GM23338 (cell line): ENCODE results near the gene PRKAG1. TPM values are rescaled to one million over a fixed set of nuclear protein-coding genes. Genes with fewer than 3 reads are reported as not detected.

Experiments used
- ATAC-seq: fragments of 200-7000 bp; cut with Tn5 transposase; 3 replicates; pipeline ENCODE4 v1.9.1; 2020
- DNase-seq: peaks from one replicate; pipeline ENCODE4 v3.0.0-alpha.2; 2015; ENCODE audit warnings: low spot score
- H2AFZ ChIP-seq: fragments of 200-600 bp; sonication (generic); 2 replicates; pipeline ENCODE4 v1.8.0; 2016; ENCODE audit warnings: antibody characterized with exemption, mild to moderate bottlenecking, moderate library complexity
- H3F3A ChIP-seq: fragments of 200-600 bp; sonication (generic); replicated peaks from 2 replicates; pipeline ENCODE4 v1.8.0; 2017; ENCODE audit warnings: antibody characterized with exemption, mixed run types, low read depth
- H3K27ac ChIP-seq: fragments of 200-600 bp; sonication (generic); 2 replicates; pipeline ENCODE4 v1.6.1; 2016; ENCODE audit warnings: low read depth
- H3K27me3 ChIP-seq: fragments of 200-600 bp; sonication (generic); 2 replicates; pipeline ENCODE4 v1.8.0; 2016; ENCODE audit warnings: mild to moderate bottlenecking, mixed run types, moderate library complexity; ENCODE audit not compliant: insufficient read depth
- H3K36me3 ChIP-seq: fragments of 200-600 bp; sonication (generic); 2 replicates; pipeline ENCODE4 v1.8.0; 2016; ENCODE audit warnings: mild to moderate bottlenecking; ENCODE audit not compliant: insufficient read depth
- H3K4me1 ChIP-seq: fragments of 200-600 bp; sonication (generic); 2 replicates; pipeline ENCODE4 v1.8.0; 2016; ENCODE audit warnings: mild to moderate bottlenecking, moderate library complexity; ENCODE audit not compliant: insufficient read depth
- H3K4me2 ChIP-seq: fragments of 200-600 bp; sonication (generic); 2 replicates; pipeline ENCODE4 v1.7.1; 2017; ENCODE audit warnings: mixed run types
- H3K4me3 ChIP-seq: fragments of 200-600 bp; sonication (generic); 2 replicates; pipeline ENCODE4 v1.6.1; 2016; ENCODE audit warnings: mixed run types
- H3K79me2 ChIP-seq: fragments of 200-600 bp; sonication (generic); replicated peaks from 2 replicates; pipeline ENCODE4 v1.8.0; 2017; ENCODE audit warnings: mild to moderate bottlenecking; ENCODE audit not compliant: insufficient read depth
- H3K9me2 ChIP-seq: fragments of 200-600 bp; sonication (generic); 2 replicates; pipeline ENCODE4 v1.8.0; 2017; ENCODE audit not compliant: insufficient read depth
- H4K20me1 ChIP-seq: fragments of 200-600 bp; sonication (generic); replicated peaks from 2 replicates; pipeline ENCODE4 v1.8.0; 2017; ENCODE audit warnings: mild to moderate bottlenecking; ENCODE audit not compliant: insufficient read depth
- H3K27ac Mint-ChIP-seq: 2 replicates; pipeline ENCODE4 v1.8.0; 2020; ENCODE audit warnings: inconsistent platforms, mild to moderate bottlenecking, moderate library complexity, mixed read lengths
- H3K27me3 Mint-ChIP-seq: 3 replicates; pipeline ENCODE4 v1.8.0; 2022; ENCODE audit warnings: low read depth, mild to moderate bottlenecking, moderate library complexity, mixed read lengths, inconsistent platforms; ENCODE audit not compliant: insufficient read depth, poor library complexity
- H3K36me3 Mint-ChIP-seq: 3 replicates; pipeline ENCODE4 v1.8.0; 2021; ENCODE audit warnings: low read depth, mild to moderate bottlenecking, inconsistent platforms, moderate library complexity, mixed read lengths
- H3K4me1 Mint-ChIP-seq: 3 replicates; pipeline ENCODE4 v1.8.0; 2020; ENCODE audit warnings: mild to moderate bottlenecking, inconsistent platforms, mixed read lengths
- H3K4me3 Mint-ChIP-seq: 3 replicates; pipeline ENCODE4 v1.8.0; 2021; ENCODE audit warnings: moderate library complexity, mild to moderate bottlenecking, inconsistent platforms, mixed read lengths
- H3K9me3 Mint-ChIP-seq: 3 replicates; pipeline ENCODE4 v1.8.0; 2020; ENCODE audit warnings: moderate library complexity, mild to moderate bottlenecking, inconsistent platforms, mixed read lengths
- CREB1 ChIP-seq: fragments of 250-450 bp; sonication (Bioruptor Pico); IDR thresholded peaks from 2 replicates; pipeline ENCODE4 v1.5.0; 2020; ENCODE audit warnings: low read depth, mild to moderate bottlenecking, moderate library complexity
- CTCF ChIP-seq, 2 experiments: fragments of 200-600 bp in 1 of 2; sonication (generic) in 1 of 2; conservative IDR thresholded peaks; 2 replicates each; pipeline versions ENCODE4 v1.5.1 to v1.6.1; 2016 to 2017; ENCODE audit warnings: antibody characterized with exemption in 2 of 2, low read depth in 2 of 2, mild to moderate bottlenecking in 2 of 2, moderate library complexity in 1 of 2
- ETS1 ChIP-seq: IDR thresholded peaks from 2 replicates; pipeline ENCODE4 v1.6.1; 2016; ENCODE audit warnings: antibody characterized with exemption
- EZH2 ChIP-seq: fragments of 200-600 bp; sonication (generic); IDR thresholded peaks from one replicate; pipeline ENCODE4 v1.8.0; 2017; ENCODE audit warnings: antibody characterized with exemption, mild to moderate bottlenecking, low read depth; ENCODE audit not compliant: unreplicated experiment
- EZH2phosphoT487 ChIP-seq: fragments of 200-600 bp; sonication (generic); IDR thresholded peaks from one replicate; pipeline ENCODE4 v1.8.1; 2018; ENCODE audit warnings: antibody characterized with exemption; ENCODE audit not compliant: unreplicated experiment
- JUNB ChIP-seq: IDR thresholded peaks from one replicate; pipeline ENCODE4 v1.6.1; 2016; ENCODE audit warnings: antibody characterized with exemption; ENCODE audit not compliant: unreplicated experiment
- NANOG ChIP-seq: IDR thresholded peaks from 2 replicates; pipeline ENCODE4 v1.6.1; 2016; ENCODE audit warnings: antibody characterized with exemption, borderline replicate concordance
- POLR2AphosphoS5 ChIP-seq: IDR thresholded peaks from 2 replicates; pipeline ENCODE4 v1.6.1; 2016; ENCODE audit warnings: antibody characterized with exemption, low read depth
- STAT1 ChIP-seq: IDR thresholded peaks from one replicate; pipeline ENCODE4 v1.6.1; 2016; ENCODE audit warnings: antibody characterized with exemption; ENCODE audit not compliant: unreplicated experiment
- ZNF114 ChIP-seq: fragments of 250-450 bp; sonication (Bioruptor Pico); IDR thresholded peaks from 2 replicates; pipeline ENCODE4 v1.5.0; 2020; ENCODE audit warnings: mild to moderate bottlenecking, moderate library complexity
- ZNF331 ChIP-seq: fragments of 250-450 bp; sonication (Bioruptor Pico); IDR thresholded peaks from 2 replicates; pipeline ENCODE4 v1.5.0; 2020; ENCODE audit warnings: low read depth, mild to moderate bottlenecking, moderate library complexity
- long read RNA-seq: library from polyadenylated mRNA; unstranded; transcript quantifications from one replicate; pipeline ENCODE4 v2.0.0, GENCODE V29; 2020; ENCODE audit not compliant: unreplicated experiment
- polyA plus RNA-seq: library from polyadenylated mRNA; unstranded; fragments of >200 nt; fragmentation: Nextera tagmentation; extraction: Ambion mirVana; gene quantifications from 2 replicates; pipeline ENCODE4 v1.2.1, GENCODE V29; 2016
- total RNA-seq: library from RNA; depleted of rRNA; stranded (reverse); fragments of >200 nt; shearing (Covaris generic); gene quantifications from 2 replicates; pipeline ENCODE4 v1.2.3, GENCODE V29; 2014; rRNA removed
- TF ChIP-seq, protein P1 (sequence below): IDR thresholded peaks from one replicate; pipeline ENCODE4 v1.6.1; 2018; ENCODE audit warnings: antibody characterized with exemption; ENCODE audit not compliant: unreplicated experiment

Gene PRKAG1
- total RNA-seq: 27.2 and 35.4 TPM in 2 replicates
- 19.1 and 19.9 TPM in 2 replicates for polyA plus RNA-seq
- long read RNA-seq, transcript PRKAG1-206 (12 exons, 1,699 nt): major isoform, 22 of 40 reads
- long read RNA-seq, partial matches to known transcripts: 8 of 40 reads
- long read RNA-seq, other reads (novel, unspliced or antisense): 6 of 40 reads

GRCh38 chr12:49018261-49019119 lies at the start of gene PRKAG1:
TSS of gene PRKAG1 (minus strand) at chr12:49018776. CDS start at chr12:49018740, 36 bp downstream.
- Mint-ChIP-seq H3K27me3 (peaks cover 20% of the 10 kb centered on the region), H3K9me3 (no peaks in the 10 kb centered on the region), H3K4me3 (peak within 1 kb of the TSS; percentile 93), H3K36me3 (peaks cover 25% of the 10 kb centered on the region), H3K4me1 (peaks cover 18% of the 10 kb centered on the region; the same call in 2 of the 3 replicates), H3K27ac (peak within 1 kb of the TSS; percentile 97)
- peak within 1 kb of the TSS; percentile 91 for H2AFZ ChIP-seq
- ATAC-seq (peak; percentile 91), DNase-seq (peak; percentile 99)
- peak within 1 kb of the TSS; percentile 97 for H3K27ac ChIP-seq
- H3K36me3 ChIP-seq: peaks cover 15% of the 10 kb centered on the region
- H3K27me3 ChIP-seq: no peaks in the 10 kb centered on the region
- peaks cover 16% of the 10 kb centered on the region; the same call in 1 of the 2 replicates for H3F3A ChIP-seq
- TF ChIP-seq JUNB: no peak
- peak; percentile 39 to 69 for TF ChIP-seq CTCF (conservative IDR thresholded peaks at IDR 0.05; ENCODE audit: low read depth in 2 of 2)
- TF ChIP-seq STAT1: no peak
- no peak for TF ChIP-seq EZH2
- no peak for TF ChIP-seq ZNF331
- TF ChIP-seq ETS1: peak; percentile 71; the same call in 1 of the 2 replicates
- TF ChIP-seq NANOG: no peak
- peak; percentile 92 for TF ChIP-seq CREB1 (CRISPR knock-in tag)
- peak; percentile 85 for TF ChIP-seq POLR2AphosphoS5
- peak within 1 kb of the TSS; percentile 88 for H3K4me2 ChIP-seq
- no peaks in the 10 kb centered on the region for H3K9me2 ChIP-seq
- peak within 1 kb of the TSS; percentile 81 for H3K4me3 ChIP-seq
- peaks cover 4% of the 10 kb centered on the region; the same call in 1 of the 2 replicates for H4K20me1 ChIP-seq
- peaks cover 5% of the 10 kb centered on the region; the same call in 1 of the 2 replicates for H3K4me1 ChIP-seq
- no peaks in the 10 kb centered on the region for H3K79me2 ChIP-seq

GRCh38 chr12:49066120-49066519 lies 47.5 kb upstream of the PRKAG1 start:
- H3K4me3 Mint-ChIP-seq: no peak overlapping the region
- no peaks in the 10 kb centered on the region for H3K36me3 ChIP-seq
- no peaks in the 10 kb centered on the region; the same call in 2 of the 3 replicates for H3K9me3 Mint-ChIP-seq
- no peak overlapping the region for H3K27ac Mint-ChIP-seq
- H3F3A ChIP-seq: peaks cover 5% of the 10 kb centered on the region; the same call in 1 of the 2 replicates
- H3K27me3 Mint-ChIP-seq: peaks cover 13% of the 10 kb centered on the region
- DNase-seq (no peak), ATAC-seq (no peak)
- H3K27ac ChIP-seq: no peak overlapping the region
- H4K20me1 ChIP-seq: no peaks in the 10 kb centered on the region
- H3K4me2 ChIP-seq: no peak overlapping the region
- no peak overlapping the region for H2AFZ ChIP-seq
- H3K4me3 ChIP-seq: no peak overlapping the region
- H3K79me2 ChIP-seq: no peaks in the 10 kb centered on the region
- H3K36me3 Mint-ChIP-seq: 0 out of 3 replicates have a peak, but pooled peaks cover 4% of the 10 kb centered on the region
- TF ChIP-seq ETS1 (no peak), NANOG (no peak), STAT1 (no peak), ZNF114 (CRISPR knock-in tag) (no peak), EZH2phosphoT487 (no peak), EZH2 (no peak), JUNB (no peak), CREB1 (CRISPR knock-in tag) (no peak)
- TF ChIP-seq, protein P1, sequence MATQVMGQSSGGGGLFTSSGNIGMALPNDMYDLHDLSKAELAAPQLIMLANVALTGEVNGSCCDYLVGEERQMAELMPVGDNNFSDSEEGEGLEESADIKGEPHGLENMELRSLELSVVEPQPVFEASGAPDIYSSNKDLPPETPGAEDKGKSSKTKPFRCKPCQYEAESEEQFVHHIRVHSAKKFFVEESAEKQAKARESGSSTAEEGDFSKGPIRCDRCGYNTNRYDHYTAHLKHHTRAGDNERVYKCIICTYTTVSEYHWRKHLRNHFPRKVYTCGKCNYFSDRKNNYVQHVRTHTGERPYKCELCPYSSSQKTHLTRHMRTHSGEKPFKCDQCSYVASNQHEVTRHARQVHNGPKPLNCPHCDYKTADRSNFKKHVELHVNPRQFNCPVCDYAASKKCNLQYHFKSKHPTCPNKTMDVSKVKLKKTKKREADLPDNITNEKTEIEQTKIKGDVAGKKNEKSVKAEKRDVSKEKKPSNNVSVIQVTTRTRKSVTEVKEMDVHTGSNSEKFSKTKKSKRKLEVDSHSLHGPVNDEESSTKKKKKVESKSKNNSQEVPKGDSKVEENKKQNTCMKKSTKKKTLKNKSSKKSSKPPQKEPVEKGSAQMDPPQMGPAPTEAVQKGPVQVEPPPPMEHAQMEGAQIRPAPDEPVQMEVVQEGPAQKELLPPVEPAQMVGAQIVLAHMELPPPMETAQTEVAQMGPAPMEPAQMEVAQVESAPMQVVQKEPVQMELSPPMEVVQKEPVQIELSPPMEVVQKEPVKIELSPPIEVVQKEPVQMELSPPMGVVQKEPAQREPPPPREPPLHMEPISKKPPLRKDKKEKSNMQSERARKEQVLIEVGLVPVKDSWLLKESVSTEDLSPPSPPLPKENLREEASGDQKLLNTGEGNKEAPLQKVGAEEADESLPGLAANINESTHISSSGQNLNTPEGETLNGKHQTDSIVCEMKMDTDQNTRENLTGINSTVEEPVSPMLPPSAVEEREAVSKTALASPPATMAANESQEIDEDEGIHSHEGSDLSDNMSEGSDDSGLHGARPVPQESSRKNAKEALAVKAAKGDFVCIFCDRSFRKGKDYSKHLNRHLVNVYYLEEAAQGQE: no peak
- H3K4me1 ChIP-seq: peaks cover 10% of the 10 kb centered on the region; the same call in 1 of the 2 replicates
- H3K4me1 Mint-ChIP-seq: peaks cover 19% of the 10 kb centered on the region
- H3K9me2 ChIP-seq: no peaks in the 10 kb centered on the region
- peaks cover 7% of the 10 kb centered on the region for H3K27me3 ChIP-seq
